Glutamatergic neuron (in vitro differentiated cells): ENCODE measurements around the gene IL36A. TPM values are rescaled to one million over a fixed set of nuclear protein-coding genes. Genes with fewer than 3 reads are reported as not detected.

Experiments used
- DNase-seq: peaks from one replicate; pipeline ENCODE4 v3.0.0; 2022
- H3K27ac Mint-ChIP-seq: one replicate; pipeline ENCODE4 v1.8.0; 2020; ENCODE audit warnings: mild to moderate bottlenecking, mixed read lengths, inconsistent platforms; ENCODE audit not compliant: unreplicated experiment
- H3K27me3 Mint-ChIP-seq: one replicate; pipeline ENCODE4 v1.8.0; 2020; ENCODE audit warnings: mild to moderate bottlenecking, moderate library complexity, mixed read lengths, inconsistent platforms; ENCODE audit not compliant: unreplicated experiment
- H3K36me3 Mint-ChIP-seq: one replicate; pipeline ENCODE4 v1.8.0; 2020; ENCODE audit warnings: mild to moderate bottlenecking, mixed read lengths, inconsistent platforms; ENCODE audit not compliant: unreplicated experiment
- H3K4me1 Mint-ChIP-seq: one replicate; pipeline ENCODE4 v1.8.0; 2020; ENCODE audit warnings: mild to moderate bottlenecking, low read depth, mixed read lengths, inconsistent platforms; ENCODE audit not compliant: unreplicated experiment
- H3K4me3 Mint-ChIP-seq: one replicate; pipeline ENCODE4 v1.8.0; 2020; ENCODE audit warnings: mild to moderate bottlenecking, mixed read lengths, inconsistent platforms; ENCODE audit not compliant: unreplicated experiment
- H3K9me3 Mint-ChIP-seq: one replicate; pipeline ENCODE4 v1.8.0; 2020; ENCODE audit warnings: mild to moderate bottlenecking, moderate library complexity, mixed read lengths, inconsistent platforms; ENCODE audit not compliant: unreplicated experiment
- total RNA-seq: library from RNA; stranded (reverse); fragmentation: NEBNext Ultra II Directional; extraction: Animal tissue kit (Norgen Biotek cat#: 25700); gene quantifications from one replicate; pipeline ENCODE4 v1.2.1, GENCODE V29; 2021; ENCODE audit not compliant: unreplicated experiment
- TF ChIP-seq, protein P1 (sequence below): fragments of 200-600 bp; sonication (generic); IDR thresholded peaks from one replicate; pipeline ENCODE4 v1.5.0; 2021; ENCODE audit not compliant: partially characterized antibody, unreplicated experiment

IL36A gene
- total RNA-seq, 1 donor from 2014 or later: not detected

DNA sequence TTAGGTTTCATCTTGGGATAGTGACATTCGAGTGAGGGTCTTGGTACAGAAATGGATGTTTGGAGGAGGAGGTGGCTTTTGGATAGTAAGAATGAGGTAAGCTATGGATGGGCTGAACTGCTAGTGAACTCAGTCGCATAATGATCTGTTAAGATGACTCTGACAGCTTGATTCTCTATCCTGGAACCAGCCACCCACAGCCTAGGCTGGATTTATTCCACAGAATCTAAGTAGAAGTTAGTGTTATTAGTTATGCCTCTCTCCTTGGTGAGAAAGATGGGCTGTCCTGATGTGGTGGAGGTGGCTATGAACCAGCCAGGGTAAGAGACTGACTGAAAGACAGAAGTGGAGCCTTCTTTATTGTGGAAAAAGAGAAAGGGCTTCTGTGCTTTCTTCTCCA is 22.4 kb downstream of the IL36A start:
- TF ChIP-seq, protein P1, sequence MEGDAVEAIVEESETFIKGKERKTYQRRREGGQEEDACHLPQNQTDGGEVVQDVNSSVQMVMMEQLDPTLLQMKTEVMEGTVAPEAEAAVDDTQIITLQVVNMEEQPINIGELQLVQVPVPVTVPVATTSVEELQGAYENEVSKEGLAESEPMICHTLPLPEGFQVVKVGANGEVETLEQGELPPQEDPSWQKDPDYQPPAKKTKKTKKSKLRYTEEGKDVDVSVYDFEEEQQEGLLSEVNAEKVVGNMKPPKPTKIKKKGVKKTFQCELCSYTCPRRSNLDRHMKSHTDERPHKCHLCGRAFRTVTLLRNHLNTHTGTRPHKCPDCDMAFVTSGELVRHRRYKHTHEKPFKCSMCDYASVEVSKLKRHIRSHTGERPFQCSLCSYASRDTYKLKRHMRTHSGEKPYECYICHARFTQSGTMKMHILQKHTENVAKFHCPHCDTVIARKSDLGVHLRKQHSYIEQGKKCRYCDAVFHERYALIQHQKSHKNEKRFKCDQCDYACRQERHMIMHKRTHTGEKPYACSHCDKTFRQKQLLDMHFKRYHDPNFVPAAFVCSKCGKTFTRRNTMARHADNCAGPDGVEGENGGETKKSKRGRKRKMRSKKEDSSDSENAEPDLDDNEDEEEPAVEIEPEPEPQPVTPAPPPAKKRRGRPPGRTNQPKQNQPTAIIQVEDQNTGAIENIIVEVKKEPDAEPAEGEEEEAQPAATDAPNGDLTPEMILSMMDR: no peak
- H3K27ac Mint-ChIP-seq: no peak overlapping the region
- H3K36me3 Mint-ChIP-seq: no peaks in the 10 kb centered on the region
- no peaks in the 10 kb centered on the region for H3K27me3 Mint-ChIP-seq
- no peaks in the 10 kb centered on the region for H3K4me1 Mint-ChIP-seq
- no peaks in the 10 kb centered on the region for H3K9me3 Mint-ChIP-seq
- DNase-seq: no peak
- no peak overlapping the region for H3K4me3 Mint-ChIP-seq

DNA sequence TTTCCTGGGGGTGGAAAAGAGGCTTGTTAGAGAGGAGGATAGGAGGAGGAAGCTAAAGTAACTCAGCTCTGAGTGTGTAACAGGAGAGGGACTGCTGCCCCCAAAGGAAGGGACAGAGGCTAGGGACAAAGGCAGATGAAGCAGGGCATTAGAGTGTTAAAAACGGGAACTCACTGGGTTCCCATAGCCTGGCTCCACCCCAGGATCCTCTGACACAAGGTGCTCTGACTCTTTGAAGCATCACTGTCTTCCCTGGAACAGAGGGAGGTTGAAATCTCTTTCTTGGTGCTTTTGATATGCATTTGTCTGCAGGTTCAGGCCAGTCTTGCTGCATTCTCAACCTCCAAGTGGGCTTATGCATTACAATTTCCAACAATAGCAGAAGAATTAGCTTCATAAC is 22.9 kb downstream of the IL36A start:
- Mint-ChIP-seq H3K27me3 (no peaks in the 10 kb centered on the region), H3K27ac (no peak overlapping the region), H3K9me3 (no peaks in the 10 kb centered on the region), H3K4me1 (no peaks in the 10 kb centered on the region), H3K4me3 (no peak overlapping the region), H3K36me3 (no peaks in the 10 kb centered on the region)
- TF ChIP-seq, protein P1: no peak
- DNase-seq: no peak

DNA sequence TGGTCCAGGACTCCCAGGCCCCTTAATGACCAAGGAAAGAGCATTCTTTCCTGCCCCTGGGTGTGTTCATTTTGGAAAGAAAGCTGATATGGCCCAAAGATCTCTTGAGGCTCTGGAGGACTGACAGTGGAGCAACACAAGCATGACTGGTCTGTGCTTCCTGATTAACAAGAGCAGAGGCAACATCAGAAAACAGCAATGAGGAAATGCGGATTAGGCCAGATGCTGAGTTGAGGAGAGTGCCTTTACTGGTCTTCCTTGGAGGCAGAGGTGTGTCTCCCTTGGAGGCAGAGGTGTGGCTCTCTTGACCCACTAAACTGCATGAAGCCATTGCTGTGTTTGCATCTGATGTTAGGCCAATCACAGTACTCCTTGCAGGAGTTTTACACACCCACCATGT is 27.5 kb downstream of the IL36A start:
- Mint-ChIP-seq H3K9me3 (no peaks in the 10 kb centered on the region), H3K27me3 (no peaks in the 10 kb centered on the region), H3K4me3 (no peak overlapping the region), H3K36me3 (no peaks in the 10 kb centered on the region), H3K27ac (no peak overlapping the region), H3K4me1 (no peaks in the 10 kb centered on the region)
- no peak for DNase-seq
- TF ChIP-seq, protein P1: no peak

DNA sequence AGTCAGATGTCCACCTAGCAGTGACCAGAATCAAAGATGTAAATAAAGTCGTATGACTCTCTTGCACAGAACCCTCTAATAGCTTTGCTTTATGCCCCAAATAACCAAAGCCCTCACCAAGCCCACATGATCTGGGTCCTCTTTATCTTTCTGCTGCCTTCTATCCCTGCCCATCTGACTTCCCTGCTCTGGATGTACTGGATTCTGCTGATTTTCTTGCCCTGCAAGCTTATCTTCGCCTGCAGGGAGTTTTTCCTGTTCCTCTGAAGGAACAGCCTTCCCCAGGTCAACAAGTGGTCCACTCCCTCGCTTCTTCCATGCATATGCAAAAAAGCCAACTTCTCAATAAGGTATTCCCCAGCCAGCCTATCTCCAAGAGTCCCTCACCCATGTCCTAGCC is 28.8 kb downstream of the IL36A start:
- Mint-ChIP-seq H3K4me1 (no peaks in the 10 kb centered on the region), H3K27ac (no peak overlapping the region), H3K4me3 (no peak overlapping the region), H3K9me3 (no peaks in the 10 kb centered on the region), H3K36me3 (no peaks in the 10 kb centered on the region), H3K27me3 (no peaks in the 10 kb centered on the region)
- DNase-seq: no peak
- TF ChIP-seq, protein P1: no peak

DNA sequence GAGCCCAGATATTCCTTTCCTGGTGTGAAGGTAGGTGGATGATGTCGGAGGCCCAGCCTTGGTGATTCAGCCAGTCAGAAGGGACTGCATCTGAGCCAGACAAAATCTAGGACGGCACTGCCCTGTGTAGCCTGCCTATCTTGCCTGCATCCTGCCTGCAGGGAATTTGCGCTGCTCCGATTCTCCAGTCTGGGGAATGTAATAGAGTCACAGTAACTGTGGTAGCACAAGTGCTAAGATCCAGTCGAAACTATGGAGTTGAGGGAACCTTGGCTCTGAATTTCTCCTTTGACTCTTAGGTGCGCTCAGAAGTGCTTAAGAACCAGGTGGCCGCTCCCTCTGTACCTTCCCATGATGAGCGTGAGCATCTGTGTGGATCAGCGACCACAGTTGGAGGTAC is 31.5 kb downstream of the IL36A start:
- Mint-ChIP-seq H3K4me1 (no peaks in the 10 kb centered on the region), H3K36me3 (no peaks in the 10 kb centered on the region), H3K9me3 (no peaks in the 10 kb centered on the region), H3K27ac (no peak overlapping the region), H3K27me3 (peaks cover 1% of the 10 kb centered on the region), H3K4me3 (no peak overlapping the region)
- no peak for DNase-seq
- TF ChIP-seq, protein P1: no peak
